Measurements from ENCODE around the gene GOLM1. TPM values are rescaled to one million over a fixed set of nuclear protein-coding genes. Genes with fewer than 3 reads are reported as not detected.

GOLM1 gene
- total and polyA plus RNA-seq, 3 experiments from 2014 or later: 2.3 to 3.5 (median 3.2) TPM

- Mint-ChIP-seq H3K4me1 (no peaks in the 10 kb centered on the region), H3K27me3 (peaks cover 0 to 6% of the 10 kb centered on the region in 2 donors), H3K9me3 (peaks cover 0 to 16% (median 3%) of the 10 kb centered on the region in 5 donors), H3K36me3 (peaks cover 0 to 6% (median 2%) of the 10 kb centered on the region in 3 donors), H3K4me3 (no peak overlapping the region), H3K27ac (no peak overlapping the region)
- H3K4me3 ChIP-seq (ENCODE audit: low read length): no peak overlapping the region
- POLR2A ChIA-PET: no interaction called here
- H3K27me3 ChIP-seq (ENCODE audit: insufficient read depth, low read length, poor library complexity, severe bottlenecking): no peaks in the 10 kb centered on the region
- no peak overlapping the region for H3K27ac ChIP-seq (ENCODE audit: low read depth, low read length)
- no peaks in the 10 kb centered on the region for H3K4me1 ChIP-seq (ENCODE audit: insufficient read depth, low read length)
- H3K9me3 ChIP-seq (ENCODE audit: low read length): no peaks in the 10 kb centered on the region
- CTCF ChIA-PET: no interaction called here
- DNase-seq: no peak
- no peaks in the 10 kb centered on the region for H3K36me3 ChIP-seq (ENCODE audit: insufficient read depth, low read length)
Observed at GRCh38 chr9:86036555-86036954, 62.8 kb downstream of the GOLM1 start.

- H3K4me3 ChIP-seq (ENCODE audit: low read length): no peak overlapping the region
- H3K27me3 Mint-ChIP-seq: peaks cover 0 to 6% of the 10 kb centered on the region in 2 donors
- peaks cover 0 to 16% (median 3%) of the 10 kb centered on the region in 5 donors for H3K9me3 Mint-ChIP-seq
- H3K4me1 Mint-ChIP-seq: no peaks in the 10 kb centered on the region
- H3K9me3 ChIP-seq (ENCODE audit: low read length): no peaks in the 10 kb centered on the region
- no peak for DNase-seq
- H3K4me3 Mint-ChIP-seq: no peak overlapping the region
- H3K27me3 ChIP-seq (ENCODE audit: insufficient read depth, low read length, poor library complexity, severe bottlenecking): no peaks in the 10 kb centered on the region
- ChIA-PET POLR2A (no interaction called here), CTCF (no interaction called here)
- H3K36me3 ChIP-seq (ENCODE audit: insufficient read depth, low read length): no peaks in the 10 kb centered on the region
- H3K27ac Mint-ChIP-seq: no peak overlapping the region
- H3K27ac ChIP-seq (ENCODE audit: low read depth, low read length): no peak overlapping the region
- peaks cover 0 to 6% (median 2%) of the 10 kb centered on the region in 3 donors for H3K36me3 Mint-ChIP-seq
- no peaks in the 10 kb centered on the region for H3K4me1 ChIP-seq (ENCODE audit: insufficient read depth, low read length)
Observed at GRCh38 chr9:86035827-86036440, 63.4 kb downstream of the GOLM1 start.

GRCh38 chr9:86034863-86035734, 64.3 kb downstream of the GOLM1 start:
- H3K36me3 ChIP-seq (ENCODE audit: insufficient read depth, low read length): no peaks in the 10 kb centered on the region
- H3K4me3 Mint-ChIP-seq: no peak overlapping the region
- DNase-seq: no peak
- no peak overlapping the region for H3K27ac ChIP-seq (ENCODE audit: low read depth, low read length)
- H3K9me3 Mint-ChIP-seq: peaks cover 0 to 16% (median 3%) of the 10 kb centered on the region in 5 donors
- H3K27ac Mint-ChIP-seq: no peak overlapping the region
- H3K4me3 ChIP-seq (ENCODE audit: low read length): no peak overlapping the region
- no peaks in the 10 kb centered on the region for H3K9me3 ChIP-seq (ENCODE audit: low read length)
- ChIA-PET CTCF (no interaction called here), POLR2A (interaction anchor here (0.6 kb wide), 1 partner anchor 26 kb away, joined by 3 read pairs; no protein-coding TSS in a partner anchor)
- H3K36me3 Mint-ChIP-seq: peaks cover 0 to 10% (median 2%) of the 10 kb centered on the region in 3 donors
- H3K27me3 ChIP-seq (ENCODE audit: insufficient read depth, low read length, poor library complexity, severe bottlenecking): no peaks in the 10 kb centered on the region
- peaks cover 0 to 6% of the 10 kb centered on the region in 2 donors for H3K27me3 Mint-ChIP-seq
- no peaks in the 10 kb centered on the region for H3K4me1 Mint-ChIP-seq
- no peaks in the 10 kb centered on the region for H3K4me1 ChIP-seq (ENCODE audit: insufficient read depth, low read length)

GRCh38 chr9:86027767-86028166, 71.6 kb downstream of the GOLM1 start:
- peaks cover 38 to 53% (median 51%) of the 10 kb centered on the region in 3 donors for H3K36me3 Mint-ChIP-seq
- Histone ChIP-seq H3K27me3 (ENCODE audit: insufficient read depth, low read length, poor library complexity, severe bottlenecking) (no peaks in the 10 kb centered on the region), H3K4me1 (ENCODE audit: insufficient read depth, low read length) (no peaks in the 10 kb centered on the region), H3K4me3 (ENCODE audit: low read length) (no peak overlapping the region), H3K36me3 (ENCODE audit: insufficient read depth, low read length) (peaks cover 4% of the 10 kb centered on the region), H3K27ac (ENCODE audit: low read depth, low read length) (no peak overlapping the region), H3K9me3 (ENCODE audit: low read length) (no peaks in the 10 kb centered on the region)
- POLR2A ChIA-PET: no interaction called here
- DNase-seq: no peak
- no peak overlapping the region for H3K27ac Mint-ChIP-seq
- peaks cover 0 to 5% (median 4%) of the 10 kb centered on the region in 5 donors for H3K9me3 Mint-ChIP-seq
- H3K27me3 Mint-ChIP-seq: no peaks in the 10 kb centered on the region
- no peak overlapping the region for H3K4me3 Mint-ChIP-seq
- CTCF ChIA-PET: no interaction called here
- H3K4me1 Mint-ChIP-seq: peaks cover under 1% of the 10 kb centered on the region in 3 donors

GRCh38 chr9:86022687-86023266, 76.6 kb downstream of the GOLM1 start:
- Histone ChIP-seq H3K4me3 (ENCODE audit: low read length) (no peak overlapping the region), H3K36me3 (ENCODE audit: insufficient read depth, low read length) (peaks cover 15% of the 10 kb centered on the region), H3K4me1 (ENCODE audit: insufficient read depth, low read length) (peaks cover 5% of the 10 kb centered on the region), H3K9me3 (ENCODE audit: low read length) (no peaks in the 10 kb centered on the region), H3K27ac (ENCODE audit: low read depth, low read length) (no peak overlapping the region), H3K27me3 (ENCODE audit: insufficient read depth, low read length, poor library complexity, severe bottlenecking) (no peaks in the 10 kb centered on the region)
- H3K27ac Mint-ChIP-seq: peak overlapping the region in 6 of 8 donors; percentile 12 to 67 (median 41)
- DNase-seq: peak in 1 of 5 donors; percentile 22
- CTCF ChIA-PET: interaction anchor here (1.2 kb wide), 1 partner anchor 10 kb away, joined by 3 read pairs; no protein-coding TSS in a partner anchor
- H3K9me3 Mint-ChIP-seq: peaks cover 0 to 4% (median 0%) of the 10 kb centered on the region in 5 donors
- H3K4me1 Mint-ChIP-seq: peaks cover 8 to 20% (median 9%) of the 10 kb centered on the region in 3 donors
- H3K27me3 Mint-ChIP-seq: no peaks in the 10 kb centered on the region
- peaks cover 56 to 86% (median 58%) of the 10 kb centered on the region in 3 donors for H3K36me3 Mint-ChIP-seq
- POLR2A ChIA-PET: no interaction called here
- H3K4me3 Mint-ChIP-seq: no peak overlapping the region

GRCh38 chr9:86021166-86021565, 78.2 kb downstream of the GOLM1 start:
- Histone ChIP-seq H3K9me3 (ENCODE audit: low read length) (no peaks in the 10 kb centered on the region), H3K4me1 (ENCODE audit: insufficient read depth, low read length) (peaks cover 5% of the 10 kb centered on the region), H3K27me3 (ENCODE audit: insufficient read depth, low read length, poor library complexity, severe bottlenecking) (no peaks in the 10 kb centered on the region), H3K27ac (ENCODE audit: low read depth, low read length) (no peak overlapping the region), H3K36me3 (ENCODE audit: insufficient read depth, low read length) (peaks cover 26% of the 10 kb centered on the region), H3K4me3 (ENCODE audit: low read length) (no peak overlapping the region)
- Mint-ChIP-seq H3K9me3 (no peaks in the 10 kb centered on the region), H3K27ac (peak overlapping the region in 3 of 8 donors; percentile 4 to 73 (median 6)), H3K4me1 (peaks cover 8 to 20% (median 9%) of the 10 kb centered on the region in 3 donors), H3K4me3 (no peak overlapping the region), H3K36me3 (peaks cover 50 to 85% (median 57%) of the 10 kb centered on the region in 3 donors), H3K27me3 (no peaks in the 10 kb centered on the region)
- CTCF ChIA-PET: no interaction called here
- DNase-seq: no peak
- POLR2A ChIA-PET: no interaction called here

GRCh38 chr9:86020731-86021130, 78.6 kb downstream of the GOLM1 start:
- no peak overlapping the region for H3K27ac ChIP-seq (ENCODE audit: low read depth, low read length)
- peaks cover 46 to 83% (median 53%) of the 10 kb centered on the region in 3 donors for H3K36me3 Mint-ChIP-seq
- ChIA-PET CTCF (no interaction called here), POLR2A (no interaction called here)
- no peaks in the 10 kb centered on the region for H3K9me3 ChIP-seq (ENCODE audit: low read length)
- peaks cover 5% of the 10 kb centered on the region for H3K4me1 ChIP-seq (ENCODE audit: insufficient read depth, low read length)
- peaks cover 8 to 20% (median 9%) of the 10 kb centered on the region in 3 donors for H3K4me1 Mint-ChIP-seq
- H3K9me3 Mint-ChIP-seq: no peaks in the 10 kb centered on the region
- no peak overlapping the region for H3K4me3 ChIP-seq (ENCODE audit: low read length)
- H3K4me3 Mint-ChIP-seq: no peak overlapping the region
- H3K27me3 Mint-ChIP-seq: no peaks in the 10 kb centered on the region
- no peak for DNase-seq
- H3K36me3 ChIP-seq (ENCODE audit: insufficient read depth, low read length): peaks cover 27% of the 10 kb centered on the region
- H3K27me3 ChIP-seq (ENCODE audit: insufficient read depth, low read length, poor library complexity, severe bottlenecking): no peaks in the 10 kb centered on the region
- H3K27ac Mint-ChIP-seq: peak overlapping the region in 4 of 8 donors; percentile 35 to 66 (median 56)

- CTCF ChIA-PET: no interaction called here
- Mint-ChIP-seq H3K27me3 (no peaks in the 10 kb centered on the region), H3K4me3 (no peak overlapping the region), H3K9me3 (peaks cover 0 to 7% (median 0%) of the 10 kb centered on the region in 5 donors), H3K4me1 (no peaks in the 10 kb centered on the region), H3K27ac (peak overlapping the region in 1 of 8 donors; percentile 30), H3K36me3 (peaks cover 25 to 73% (median 35%) of the 10 kb centered on the region in 3 donors)
- peaks cover 22% of the 10 kb centered on the region for H3K36me3 ChIP-seq (ENCODE audit: insufficient read depth, low read length)
- DNase-seq: no peak
- POLR2A ChIA-PET: no interaction called here
- no peaks in the 10 kb centered on the region for H3K27me3 ChIP-seq (ENCODE audit: insufficient read depth, low read length, poor library complexity, severe bottlenecking)
- no peak overlapping the region for H3K27ac ChIP-seq (ENCODE audit: low read depth, low read length)
- no peak overlapping the region for H3K4me3 ChIP-seq (ENCODE audit: low read length)
- H3K4me1 ChIP-seq (ENCODE audit: insufficient read depth, low read length): no peaks in the 10 kb centered on the region
- no peaks in the 10 kb centered on the region for H3K9me3 ChIP-seq (ENCODE audit: low read length)
Observed at GRCh38 chr9:86009133-86009532, 90.2 kb downstream of the GOLM1 start.
